ENCODE measurements around the gene ZNF683. TPM values are rescaled to one million over a fixed set of nuclear protein-coding genes. Genes with fewer than 3 reads are reported as not detected.

ZNF683 gene
- polyA plus RNA-seq, 1 donor (not counting 4 experiments of a cell fraction or from before 2014, with no cell fraction given): not detected

DNA sequence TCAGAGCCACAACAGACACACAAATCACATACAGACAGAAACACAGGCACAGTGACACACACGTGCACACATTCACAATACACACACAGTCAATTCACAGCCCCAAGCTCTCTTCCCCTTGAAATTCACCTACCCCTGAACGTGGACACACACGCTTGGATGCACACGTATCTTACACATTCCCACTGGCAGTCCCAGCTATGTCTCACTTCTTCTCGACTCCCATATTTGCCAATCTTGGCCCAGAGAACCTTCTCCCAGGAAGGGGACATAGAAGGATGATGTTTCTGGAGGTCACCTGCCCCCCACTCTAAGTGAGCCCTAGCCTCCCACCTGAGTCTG lies 20.2 kb downstream of the ZNF683 start:
- Histone ChIP-seq H3K4me3 (ENCODE audit: control insufficient read depth in 2 of 3, extremely low read depth in 1 of 3, insufficient read depth in 2 of 3, low read depth in 1 of 3, low read length in 3 of 3) (peak overlapping the region in 2 of 3 experiments; percentile 36 to 60), H3K4me2 (ENCODE audit: control insufficient read depth, extremely low read depth, insufficient read depth, low read depth, low read length) (peak overlapping the region; percentile 90), H4K20me1 (ENCODE audit: control insufficient read depth, extremely low read depth, insufficient read depth, low read length) (no peaks in the 10 kb centered on the region), H3K27me3 (ENCODE audit: control insufficient read depth, extremely low read depth, insufficient read depth, low read length) (no peaks in the 10 kb centered on the region), H3K9me1 (ENCODE audit: control insufficient read depth, extremely low read depth, insufficient read depth, low read length) (peaks cover 3% of the 10 kb centered on the region), H3K9ac (ENCODE audit: control insufficient read depth, extremely low read depth, insufficient read depth, low read length) (peak overlapping the region; percentile 85), H3K9me3 (ENCODE audit: control insufficient read depth, low read depth, low read length) (no peaks in the 10 kb centered on the region), H3K79me2 (ENCODE audit: control insufficient read depth, insufficient read depth, low read length) (no peaks in the 10 kb centered on the region), H3K27ac (ENCODE audit: control insufficient read depth, insufficient read depth, low read length) (peak overlapping the region; percentile 96), H2AFZ (ENCODE audit: control insufficient read depth, low read length) (peak overlapping the region; percentile 73), H3K36me3 (ENCODE audit: control insufficient read depth in 2 of 2, extremely low read depth in 1 of 2, insufficient read depth in 2 of 2, low read length in 2 of 2) (no peaks in the 10 kb centered on the region), H3K4me1 (ENCODE audit: control insufficient read depth, extremely low read depth, insufficient read depth, low read length) (peaks cover 54% of the 10 kb centered on the region)
- FAIRE-seq (no peak), DNase-seq (ENCODE audit: low read depth, low spot score) (no peak)
- TF ChIP-seq, protein P1, sequence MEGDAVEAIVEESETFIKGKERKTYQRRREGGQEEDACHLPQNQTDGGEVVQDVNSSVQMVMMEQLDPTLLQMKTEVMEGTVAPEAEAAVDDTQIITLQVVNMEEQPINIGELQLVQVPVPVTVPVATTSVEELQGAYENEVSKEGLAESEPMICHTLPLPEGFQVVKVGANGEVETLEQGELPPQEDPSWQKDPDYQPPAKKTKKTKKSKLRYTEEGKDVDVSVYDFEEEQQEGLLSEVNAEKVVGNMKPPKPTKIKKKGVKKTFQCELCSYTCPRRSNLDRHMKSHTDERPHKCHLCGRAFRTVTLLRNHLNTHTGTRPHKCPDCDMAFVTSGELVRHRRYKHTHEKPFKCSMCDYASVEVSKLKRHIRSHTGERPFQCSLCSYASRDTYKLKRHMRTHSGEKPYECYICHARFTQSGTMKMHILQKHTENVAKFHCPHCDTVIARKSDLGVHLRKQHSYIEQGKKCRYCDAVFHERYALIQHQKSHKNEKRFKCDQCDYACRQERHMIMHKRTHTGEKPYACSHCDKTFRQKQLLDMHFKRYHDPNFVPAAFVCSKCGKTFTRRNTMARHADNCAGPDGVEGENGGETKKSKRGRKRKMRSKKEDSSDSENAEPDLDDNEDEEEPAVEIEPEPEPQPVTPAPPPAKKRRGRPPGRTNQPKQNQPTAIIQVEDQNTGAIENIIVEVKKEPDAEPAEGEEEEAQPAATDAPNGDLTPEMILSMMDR (optimal IDR thresholded peaks at IDR 0.05 in 1 of 3, IDR thresholded peaks at IDR 0.05 in 1 of 3, conservative IDR thresholded peaks at IDR 0.05 in 1 of 3; ENCODE audit: extremely low read depth in 1 of 3, insufficient read depth in 2 of 3, low read length in 3 of 3): no peak
- TF ChIP-seq EZH2 (IDR thresholded peaks at IDR 0.05; ENCODE audit: low read length): no peak
- dilution Hi-C loops (cut with MboI; ENCODE audit: extremely low pct_ligation_motif_present, low sequenced_read_pairs): no loop called here

DNA sequence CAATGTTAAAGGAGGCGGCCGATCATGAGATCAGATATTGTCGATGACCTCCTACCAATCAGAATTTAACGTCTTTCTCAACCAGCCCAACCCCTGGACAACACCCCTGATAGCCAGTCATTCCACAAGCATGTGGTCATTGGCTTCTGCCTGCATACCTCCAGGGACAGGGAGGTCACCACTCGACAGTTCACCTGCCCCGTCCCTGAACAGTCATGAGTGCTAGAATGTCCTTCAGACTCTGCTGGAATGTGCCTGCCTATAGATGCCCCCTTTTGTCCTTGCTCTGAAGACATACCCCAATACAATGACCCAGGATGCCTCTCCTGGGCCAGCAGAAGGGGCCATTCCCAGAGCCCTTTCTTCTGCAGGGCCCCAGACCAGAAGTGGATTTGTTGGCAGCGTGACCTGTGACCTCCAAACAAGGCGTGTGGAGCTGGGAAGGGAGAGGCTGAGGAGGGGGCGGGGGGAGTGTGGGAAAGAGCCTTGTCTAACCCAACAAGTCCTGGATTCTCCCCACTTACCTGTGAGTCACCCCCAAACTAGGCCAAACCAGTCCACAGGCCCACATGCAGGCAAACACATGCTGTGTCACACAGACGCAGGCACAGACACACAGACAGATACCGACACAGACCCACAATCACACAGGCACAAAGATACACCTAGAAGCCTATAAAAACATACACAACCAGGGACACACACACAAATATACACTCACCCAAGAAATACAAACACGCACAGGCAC lies 20.8 kb downstream of the ZNF683 start:
- no peaks in the 10 kb centered on the region for H4K20me1 ChIP-seq (ENCODE audit: control insufficient read depth, extremely low read depth, insufficient read depth, low read length)
- peak overlapping the region; percentile 96 for H3K27ac ChIP-seq (ENCODE audit: control insufficient read depth, insufficient read depth, low read length)
- H3K4me3 ChIP-seq (ENCODE audit: control insufficient read depth in 2 of 3, extremely low read depth in 1 of 3, insufficient read depth in 2 of 3, low read depth in 1 of 3, low read length in 3 of 3): peak overlapping the region in 2 of 3 experiments; percentile 36 to 60
- H3K79me2 ChIP-seq (ENCODE audit: control insufficient read depth, insufficient read depth, low read length): no peaks in the 10 kb centered on the region
- TF ChIP-seq, protein P1 (optimal IDR thresholded peaks at IDR 0.05 in 1 of 3, IDR thresholded peaks at IDR 0.05 in 1 of 3, conservative IDR thresholded peaks at IDR 0.05 in 1 of 3; ENCODE audit: extremely low read depth in 1 of 3, insufficient read depth in 2 of 3, low read length in 3 of 3): no peak
- no peak for TF ChIP-seq EZH2 (IDR thresholded peaks at IDR 0.05; ENCODE audit: low read length)
- dilution Hi-C loops (cut with MboI; ENCODE audit: extremely low pct_ligation_motif_present, low sequenced_read_pairs): no loop called here
- H3K9me3 ChIP-seq (ENCODE audit: control insufficient read depth, low read depth, low read length): no peaks in the 10 kb centered on the region
- peaks cover 3% of the 10 kb centered on the region for H3K9me1 ChIP-seq (ENCODE audit: control insufficient read depth, extremely low read depth, insufficient read depth, low read length)
- peak overlapping the region; percentile 85 for H3K9ac ChIP-seq (ENCODE audit: control insufficient read depth, extremely low read depth, insufficient read depth, low read length)
- H3K4me1 ChIP-seq (ENCODE audit: control insufficient read depth, extremely low read depth, insufficient read depth, low read length): peaks cover 48% of the 10 kb centered on the region
- H3K36me3 ChIP-seq (ENCODE audit: control insufficient read depth in 2 of 2, extremely low read depth in 1 of 2, insufficient read depth in 2 of 2, low read length in 2 of 2): peaks cover 0 to 1% of the 10 kb centered on the region in 2 experiments
- H3K4me2 ChIP-seq (ENCODE audit: control insufficient read depth, extremely low read depth, insufficient read depth, low read depth, low read length): peak overlapping the region; percentile 90
- peak overlapping the region; percentile 73 for H2AFZ ChIP-seq (ENCODE audit: control insufficient read depth, low read length)
- DNase-seq (ENCODE audit: low read depth, low spot score) (peak; percentile 76), FAIRE-seq (peak; percentile 98)
- H3K27me3 ChIP-seq (ENCODE audit: control insufficient read depth, extremely low read depth, insufficient read depth, low read length): no peaks in the 10 kb centered on the region
